NCI-H2107 treated with DMSO at 0.1 percent for 48 hours (cell line): Measurements from ENCODE around the gene FKBP7.
"Not testable (repeated sequence)": the region's sequence is repeated elsewhere in the genome, so short reads cannot be mapped to it uniquely, and the experiment has no call there.

Experiments used
- DNase-seq: peaks from one replicate; lab custom pipeline; 2025; ENCODE audit not compliant: unreplicated experiment; lab: John Stamatoyannopoulos, UW

The FKBP7 gene

DNA sequence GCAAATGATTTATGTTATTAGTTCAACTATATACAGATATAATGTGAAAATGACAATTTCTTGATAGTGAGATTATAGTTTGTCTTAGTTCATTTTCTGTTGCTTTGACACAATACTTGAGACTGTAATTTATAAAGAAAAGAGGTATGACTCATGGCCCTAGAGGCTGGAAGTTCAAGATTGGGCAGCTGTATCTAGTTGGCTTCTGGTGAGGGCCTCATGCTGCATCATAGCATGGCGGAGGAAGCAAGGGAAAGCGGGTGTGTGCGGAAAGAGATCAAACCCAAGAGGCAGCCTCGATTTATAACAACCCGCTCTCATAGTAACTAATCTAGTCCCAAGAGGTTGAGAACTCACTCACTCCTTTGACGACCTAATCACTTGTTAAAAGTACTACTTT, 13.2 kb upstream of the FKBP7 start:
- DNase-seq = no peak

GRCh38 chr2:178485356-178485755, 7.0 kb upstream of the FKBP7 start:
- DNase-seq = no peak

GRCh38 chr2:178484245-178485041, 6.0 kb upstream of the FKBP7 start:
- peak; percentile 11 for DNase-seq

GRCh38 chr2:178482437-178482836, 4.0 kb upstream of the FKBP7 start:
- DNase-seq = no peak

- DNase-seq = peak; percentile 64
Observed at GRCh38 chr2:178480227-178481181, 2.1 kb upstream of the FKBP7 start, which contains the start of gene PLEKHA3. TSS of gene PLEKHA3 (plus strand) at chr2:178480457. CDS start at chr2:178480870, 413 bp downstream.

- DNase-seq = no peak
Observed at GRCh38 chr2:178479758-178480226, 1.4 kb upstream of the FKBP7 start.

DNA sequence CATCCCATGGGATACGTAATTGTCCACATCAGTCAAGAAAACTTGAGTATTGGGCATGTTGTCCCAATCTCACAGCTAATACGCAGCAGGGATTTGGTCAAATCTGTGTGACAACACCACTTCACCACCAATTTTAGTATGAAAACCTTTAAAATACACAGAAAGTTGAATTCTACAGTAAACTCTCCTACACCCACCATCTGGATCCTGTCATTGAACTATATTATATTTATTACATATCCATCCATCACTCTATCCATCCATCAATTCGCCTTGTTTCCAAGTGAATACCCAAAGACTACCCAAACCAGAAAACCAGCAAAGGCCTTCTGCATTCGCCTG, 846 bp upstream of the FKBP7 start:
- DNase-seq = no peak

GRCh38 chr2:178478130-178478438, 316 bp downstream of the FKBP7 start:
- DNase-seq = no peak

- no peak for DNase-seq
Observed at GRCh38 chr2:178477443-178478129, 814 bp downstream of the FKBP7 start.

GRCh38 chr2:178476477-178476876, 1.9 kb downstream of the FKBP7 start:
- no peak for DNase-seq

- no peak for DNase-seq
Observed at GRCh38 chr2:178474560-178474959, 3.8 kb downstream of the FKBP7 start.

DNA sequence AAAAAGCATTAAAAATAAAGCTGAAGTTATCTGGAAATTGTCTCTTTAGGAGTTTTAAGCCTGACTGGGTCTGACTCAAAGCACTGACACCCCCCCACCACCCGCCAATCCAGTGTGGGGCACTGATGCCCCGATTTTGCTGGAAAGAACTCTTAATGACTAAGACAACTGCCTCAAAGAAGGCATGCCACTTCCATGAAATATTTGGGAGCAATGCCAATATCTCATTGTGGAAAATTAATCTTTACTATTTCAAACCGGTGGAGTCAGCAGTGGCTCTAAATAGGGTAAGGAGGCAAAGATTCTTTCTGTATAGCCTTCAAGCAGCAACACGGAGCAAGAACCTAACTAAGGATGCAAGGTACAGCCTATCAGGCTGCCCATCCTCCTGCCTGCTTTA, 4.5 kb downstream of the FKBP7 start:
- DNase-seq = no peak

DNA sequence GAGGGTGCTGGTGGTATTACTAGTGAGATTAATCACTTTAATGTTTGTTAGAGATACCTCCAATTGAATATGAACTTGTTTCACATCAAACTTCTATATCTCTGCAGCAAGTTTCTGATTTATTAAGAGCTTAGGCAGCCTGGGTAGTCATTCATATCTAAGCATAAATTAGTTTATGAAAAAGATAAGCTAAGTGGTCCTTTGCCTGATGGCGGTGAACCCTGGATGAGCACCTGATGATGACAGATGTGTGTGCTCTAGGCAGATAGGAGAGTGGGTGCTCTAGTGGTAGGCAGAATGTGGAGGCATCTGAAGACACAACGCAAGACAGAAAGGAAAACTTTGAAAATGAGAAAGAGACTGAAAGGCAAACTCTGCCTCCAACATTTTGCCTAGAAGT, 5.0 kb downstream of the FKBP7 start:
- DNase-seq = no peak

- DNase-seq = not testable (repeated sequence)
Observed at GRCh38 chr2:178471313-178471712, 7.1 kb downstream of the FKBP7 start.

DNA sequence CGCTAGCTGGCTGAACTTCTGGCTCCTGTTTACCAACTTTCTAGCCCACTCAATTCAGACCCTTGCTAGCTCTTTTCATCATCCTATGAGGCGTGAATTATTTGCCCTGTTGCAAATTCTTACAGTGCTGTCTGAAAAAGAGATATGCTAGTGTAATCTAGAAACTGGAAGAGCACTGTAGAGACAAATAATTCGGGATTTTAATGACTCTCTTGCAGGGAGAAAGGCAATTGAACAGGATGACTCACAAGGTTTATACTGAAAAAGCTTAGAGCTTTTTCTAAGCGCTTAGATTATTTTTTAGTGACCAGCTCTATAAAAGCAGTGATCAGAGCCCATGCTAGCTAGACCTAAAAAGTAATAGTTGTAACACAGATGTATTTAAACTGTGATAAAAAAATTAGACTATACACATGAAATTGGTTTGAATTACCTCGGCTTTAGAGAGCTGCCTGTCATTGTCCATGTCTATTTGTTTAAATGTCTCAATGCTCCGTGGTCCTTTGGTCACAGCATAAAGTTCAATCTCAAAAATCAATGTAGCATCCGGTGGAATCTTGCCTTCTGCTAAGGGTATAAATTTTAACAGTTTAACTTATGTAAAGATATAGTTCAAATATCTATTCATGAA, 9.1 kb downstream of the FKBP7 start:
- no peak for DNase-seq

GRCh38 chr2:178457390-178457886, 21.0 kb downstream of the FKBP7 start:
- DNase-seq = no peak

DNA sequence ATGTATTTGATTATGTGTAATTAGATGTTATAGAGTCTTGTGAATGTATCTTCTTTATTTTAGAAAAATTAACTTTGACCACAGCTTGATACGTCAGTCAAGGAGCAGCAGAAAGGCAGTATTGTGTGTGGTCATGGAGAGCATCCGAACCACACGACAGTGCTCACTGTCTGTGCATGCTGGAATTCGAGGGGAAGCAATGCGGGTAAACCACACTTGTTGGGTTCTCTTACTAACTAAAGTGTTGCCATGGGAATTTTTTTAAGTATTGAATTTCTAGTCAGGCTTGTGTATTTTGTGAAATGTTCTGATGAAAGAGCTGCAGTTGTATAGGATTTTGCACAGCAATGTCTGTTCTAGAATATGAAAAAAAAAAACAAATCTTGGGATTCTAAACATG, 22.5 kb downstream of the FKBP7 start:
- DNase-seq = no peak

DNA sequence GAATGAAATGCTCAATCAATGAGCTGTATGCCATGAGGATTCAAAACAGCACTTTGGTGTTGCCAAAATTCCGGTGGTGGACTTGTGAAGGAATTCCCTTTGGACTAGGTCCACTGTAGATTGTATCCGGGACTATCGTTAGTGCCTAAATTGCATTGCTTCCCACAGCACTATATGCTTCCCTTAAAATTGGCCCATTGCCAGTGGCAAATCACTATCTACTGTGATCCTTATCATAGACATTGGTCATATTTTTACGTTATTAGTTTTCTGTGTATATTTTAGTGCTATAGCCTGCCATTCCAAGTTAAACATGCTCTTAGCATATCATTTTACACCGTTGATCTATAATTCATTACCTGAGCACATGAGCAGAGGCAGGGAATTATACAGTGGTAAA, 25.5 kb downstream of the FKBP7 start:
- no peak for DNase-seq

GRCh38 chr2:178452334-178452733, 26.1 kb downstream of the FKBP7 start:
- DNase-seq = no peak

GRCh38 chr2:178450774-178451525, 27.4 kb downstream of the FKBP7 start, which contains the start of the genes PJVK and PRKRA:
TSS of gene PJVK (plus strand) at chr2:178451378. CDS start at chr2:178453410, 2,032 bp downstream.
TSS of gene PRKRA (minus strand) at chr2:178451175. CDS start at chr2:178451030, 145 bp downstream.
- DNase-seq = peak; percentile 83
